ENCODE results near the gene FAM185A.
"Not testable (repeated sequence)": the region's sequence is repeated elsewhere in the genome, so short reads cannot be mapped to it uniquely, and the experiment has no call there.

DNA sequence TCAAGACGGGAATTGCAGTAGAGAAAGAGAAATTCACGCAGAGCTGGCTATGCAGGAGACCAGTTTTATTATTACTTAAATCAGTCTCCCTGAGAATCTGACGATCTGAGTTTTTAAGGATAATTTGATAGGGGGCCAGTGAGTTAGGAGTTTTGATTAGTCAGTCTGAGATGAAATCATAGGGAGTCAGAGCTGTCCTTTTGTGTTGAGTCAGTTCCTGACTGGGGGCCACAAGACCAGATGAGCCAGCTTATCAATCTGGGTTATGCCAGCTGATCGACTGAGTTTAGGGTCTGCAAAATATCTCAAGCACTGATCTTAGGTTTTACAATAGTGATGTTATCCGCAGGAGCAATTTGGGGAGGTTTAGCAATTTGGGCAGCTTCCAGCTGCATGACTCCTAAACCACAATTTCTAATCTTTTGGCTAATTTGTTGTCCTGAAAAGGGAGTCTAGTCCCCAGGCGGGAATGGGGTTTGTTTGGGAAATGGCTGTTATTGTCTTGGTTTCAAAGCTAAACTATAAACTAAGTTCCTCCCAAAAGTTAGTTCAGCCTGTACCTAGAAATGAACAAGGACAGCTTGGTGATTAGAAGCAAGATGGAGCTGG lies 47.3 kb downstream of the FAM185A start:
- TF ChIP-seq EP300 (IDR thresholded peaks at IDR 0.05); MYC (IDR thresholded peaks at IDR 0.05; ENCODE audit: borderline replicate concordance, low read length); BHLHE40 (IDR thresholded peaks at IDR 0.05; ENCODE audit: low read depth, low read length); KDM1A (IDR thresholded peaks at IDR 0.05; ENCODE audit: low read depth); CBX8 (IDR thresholded peaks at IDR 0.05); TP53 (CRISPR knock-in tag; IDR thresholded peaks at IDR 0.05); JUN (IDR thresholded peaks at IDR 0.05); CTCF (IDR thresholded peaks at IDR 0.05); SREBF2 (IDR thresholded peaks at IDR 0.05); POLR2A (IDR thresholded peaks at IDR 0.05; ENCODE audit: low read length); FOSL2 (IDR thresholded peaks at IDR 0.05); FOSL2 (CRISPR knock-in tag; IDR thresholded peaks at IDR 0.05): not testable (repeated sequence)
- TF ChIP-seq, protein P1, sequence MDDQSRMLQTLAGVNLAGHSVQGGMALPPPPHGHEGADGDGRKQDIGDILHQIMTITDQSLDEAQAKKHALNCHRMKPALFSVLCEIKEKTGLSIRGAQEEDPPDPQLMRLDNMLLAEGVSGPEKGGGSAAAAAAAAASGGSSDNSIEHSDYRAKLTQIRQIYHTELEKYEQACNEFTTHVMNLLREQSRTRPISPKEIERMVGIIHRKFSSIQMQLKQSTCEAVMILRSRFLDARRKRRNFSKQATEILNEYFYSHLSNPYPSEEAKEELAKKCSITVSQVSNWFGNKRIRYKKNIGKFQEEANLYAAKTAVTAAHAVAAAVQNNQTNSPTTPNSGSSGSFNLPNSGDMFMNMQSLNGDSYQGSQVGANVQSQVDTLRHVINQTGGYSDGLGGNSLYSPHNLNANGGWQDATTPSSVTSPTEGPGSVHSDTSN (IDR thresholded peaks at IDR 0.05) = not testable (repeated sequence)
- TF ChIP-seq, protein P2, sequence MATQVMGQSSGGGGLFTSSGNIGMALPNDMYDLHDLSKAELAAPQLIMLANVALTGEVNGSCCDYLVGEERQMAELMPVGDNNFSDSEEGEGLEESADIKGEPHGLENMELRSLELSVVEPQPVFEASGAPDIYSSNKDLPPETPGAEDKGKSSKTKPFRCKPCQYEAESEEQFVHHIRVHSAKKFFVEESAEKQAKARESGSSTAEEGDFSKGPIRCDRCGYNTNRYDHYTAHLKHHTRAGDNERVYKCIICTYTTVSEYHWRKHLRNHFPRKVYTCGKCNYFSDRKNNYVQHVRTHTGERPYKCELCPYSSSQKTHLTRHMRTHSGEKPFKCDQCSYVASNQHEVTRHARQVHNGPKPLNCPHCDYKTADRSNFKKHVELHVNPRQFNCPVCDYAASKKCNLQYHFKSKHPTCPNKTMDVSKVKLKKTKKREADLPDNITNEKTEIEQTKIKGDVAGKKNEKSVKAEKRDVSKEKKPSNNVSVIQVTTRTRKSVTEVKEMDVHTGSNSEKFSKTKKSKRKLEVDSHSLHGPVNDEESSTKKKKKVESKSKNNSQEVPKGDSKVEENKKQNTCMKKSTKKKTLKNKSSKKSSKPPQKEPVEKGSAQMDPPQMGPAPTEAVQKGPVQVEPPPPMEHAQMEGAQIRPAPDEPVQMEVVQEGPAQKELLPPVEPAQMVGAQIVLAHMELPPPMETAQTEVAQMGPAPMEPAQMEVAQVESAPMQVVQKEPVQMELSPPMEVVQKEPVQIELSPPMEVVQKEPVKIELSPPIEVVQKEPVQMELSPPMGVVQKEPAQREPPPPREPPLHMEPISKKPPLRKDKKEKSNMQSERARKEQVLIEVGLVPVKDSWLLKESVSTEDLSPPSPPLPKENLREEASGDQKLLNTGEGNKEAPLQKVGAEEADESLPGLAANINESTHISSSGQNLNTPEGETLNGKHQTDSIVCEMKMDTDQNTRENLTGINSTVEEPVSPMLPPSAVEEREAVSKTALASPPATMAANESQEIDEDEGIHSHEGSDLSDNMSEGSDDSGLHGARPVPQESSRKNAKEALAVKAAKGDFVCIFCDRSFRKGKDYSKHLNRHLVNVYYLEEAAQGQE (IDR thresholded peaks at IDR 0.05) = not testable (repeated sequence)
- TF ChIP-seq, protein P3, sequence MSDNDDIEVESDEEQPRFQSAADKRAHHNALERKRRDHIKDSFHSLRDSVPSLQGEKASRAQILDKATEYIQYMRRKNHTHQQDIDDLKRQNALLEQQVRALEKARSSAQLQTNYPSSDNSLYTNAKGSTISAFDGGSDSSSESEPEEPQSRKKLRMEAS (IDR thresholded peaks at IDR 0.05) = not testable (repeated sequence)

All from A549 (cell line).